Measurements from ENCODE around the gene TMEM176B. TPM values are rescaled to one million over a fixed set of nuclear protein-coding genes. Genes with fewer than 3 reads are reported as not detected.

The TMEM176B gene
- total RNA-seq, 6 experiments from 2014 or later = 711 to 1,315 (median 795) TPM

- DNase-seq (no peak), ATAC-seq (no peak)
- no peaks in the 10 kb centered on the region for H3K36me3 ChIP-seq
- H3K4me1 ChIP-seq = no peaks in the 10 kb centered on the region
- TF ChIP-seq POLR2A (IDR thresholded peaks at IDR 0.05) = no peak
- TF ChIP-seq CTCF (IDR thresholded peaks at IDR 0.05) = no peak
- H3K27me3 ChIP-seq = no peaks in the 10 kb centered on the region
- no peaks in the 10 kb centered on the region for H3K9me3 ChIP-seq
- no peak overlapping the region for H3K27ac ChIP-seq
- intact Hi-C loops (cut with DNase I) = no loop called here
- 89% methylated on average over 7 of the region's 7 CpGs for WGBS (ENCODE audit: insufficient coverage, low coverage, low lambda C conversion rate, missing lambda C conversion rate)
- H3K4me3 ChIP-seq = no peak overlapping the region
Measured at GRCh38 chr7:150838965-150839650, 38.9 kb upstream of the TMEM176B start.

DNA sequence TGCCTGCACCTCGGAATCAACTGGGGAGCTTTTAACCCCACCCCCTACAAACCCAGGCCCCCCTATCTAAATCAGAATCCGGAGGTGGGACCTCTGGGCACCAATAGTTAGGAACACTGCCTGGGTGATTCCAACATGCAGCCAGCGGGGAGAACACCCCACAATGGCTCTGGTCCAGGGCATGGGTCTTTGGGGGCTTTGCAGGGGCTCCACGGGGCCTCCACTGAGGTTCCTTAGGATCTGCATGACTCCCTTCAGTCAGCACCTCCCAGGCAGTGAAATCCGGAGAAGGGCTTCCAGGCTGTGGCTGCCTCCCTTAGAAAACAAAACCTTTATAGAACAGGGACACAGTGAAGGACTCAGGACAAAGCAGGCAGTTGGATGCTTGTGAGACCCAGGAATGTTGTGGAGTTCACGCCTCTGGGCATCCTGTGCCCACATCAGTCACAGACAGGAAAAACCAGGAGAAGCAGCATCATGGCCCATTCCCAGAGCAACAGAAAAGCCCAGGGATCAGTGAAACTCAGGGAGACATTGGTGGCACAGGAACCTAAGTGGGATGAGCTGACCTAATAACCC is 35.6 kb upstream of the TMEM176B start:
- Histone ChIP-seq H3K27ac (no peak overlapping the region), H3K4me1 (peaks cover 0 to 6% (median 0%) of the 10 kb centered on the region in 4 donors), H3K27me3 (no peaks in the 10 kb centered on the region), H3K36me3 (no peaks in the 10 kb centered on the region), H3K9me3 (no peaks in the 10 kb centered on the region), H3K4me3 (no peak overlapping the region)
- intact Hi-C loops (cut with DNase I) = no loop called here
- 69% methylated on average over 2 of the region's 6 CpGs for WGBS (ENCODE audit: insufficient coverage, low coverage, low lambda C conversion rate, missing lambda C conversion rate)
- DNase-seq (no peak), ATAC-seq (no peak)
- TF ChIP-seq POLR2A (IDR thresholded peaks at IDR 0.05) (no peak), CTCF (IDR thresholded peaks at IDR 0.05) (no peak)

DNA sequence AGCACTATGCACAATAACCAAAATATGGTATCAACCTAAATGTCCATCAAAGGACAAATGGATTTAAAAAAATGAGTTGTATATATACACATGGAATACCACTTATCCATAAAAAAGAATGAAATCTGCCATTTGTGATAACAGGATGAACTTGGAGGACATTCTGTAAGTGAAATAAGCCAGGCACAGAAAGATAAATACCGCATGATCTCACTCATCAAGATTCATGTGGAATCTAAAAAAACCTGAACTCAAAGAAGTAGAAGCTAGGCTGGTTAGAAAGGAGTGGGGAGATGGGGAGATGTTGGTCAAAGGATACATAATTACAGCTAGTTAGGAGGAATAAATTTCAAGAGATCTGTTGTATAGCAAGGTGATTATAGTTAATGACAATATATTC is 34.9 kb upstream of the TMEM176B start:
- 71% methylated on average over 1 of the region's 1 CpG for WGBS (ENCODE audit: insufficient coverage, low coverage, low lambda C conversion rate, missing lambda C conversion rate)
- intact Hi-C loops (cut with DNase I) = no loop called here
- Histone ChIP-seq H3K9me3 (no peaks in the 10 kb centered on the region), H3K4me3 (no peak overlapping the region), H3K27ac (no peak overlapping the region), H3K36me3 (no peaks in the 10 kb centered on the region), H3K4me1 (peaks cover 0 to 10% (median 0%) of the 10 kb centered on the region in 4 donors), H3K27me3 (no peaks in the 10 kb centered on the region)
- ATAC-seq (no peak), DNase-seq (no peak)
- TF ChIP-seq POLR2A (IDR thresholded peaks at IDR 0.05) = no peak
- TF ChIP-seq CTCF (IDR thresholded peaks at IDR 0.05) = no peak

DNA sequence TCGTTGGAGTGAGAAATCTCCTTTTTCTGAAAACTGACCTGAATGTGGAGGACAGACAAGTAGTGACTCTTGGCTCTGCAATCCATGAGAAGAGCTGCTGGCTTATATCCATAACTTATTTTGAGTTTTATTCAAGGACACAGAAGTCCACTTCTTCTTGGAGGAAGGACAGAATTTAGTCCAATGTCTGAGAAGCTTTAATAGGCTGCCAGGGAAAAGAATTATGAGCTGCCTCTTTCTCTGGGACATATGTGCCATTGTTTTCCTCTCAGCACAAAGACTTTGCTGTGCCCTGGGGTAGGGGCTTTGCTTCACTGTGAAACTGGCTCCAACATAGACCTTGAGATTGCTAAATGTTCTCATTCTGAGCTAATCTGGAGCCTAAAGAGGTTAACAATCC is 31.7 kb upstream of the TMEM176B start:
- TF ChIP-seq POLR2A (IDR thresholded peaks at IDR 0.05) = no peak
- no peak for TF ChIP-seq CTCF (IDR thresholded peaks at IDR 0.05)
- Histone ChIP-seq H3K4me3 (no peak overlapping the region), H3K9me3 (no peaks in the 10 kb centered on the region), H3K4me1 (peaks cover 0 to 16% (median 0%) of the 10 kb centered on the region in 4 donors), H3K27me3 (no peaks in the 10 kb centered on the region), H3K36me3 (no peaks in the 10 kb centered on the region), H3K27ac (no peak overlapping the region)
- 60% methylated on average over 1 of the region's 1 CpG for WGBS (ENCODE audit: insufficient coverage, low coverage, low lambda C conversion rate, missing lambda C conversion rate)
- intact Hi-C loops (cut with DNase I) = no loop called here
- ATAC-seq = no peak
- DNase-seq = no peak
